G401.6 (cell line): ENCODE results near the gene COA8.

Experiments
- FAIRE-seq: peaks from 2 replicates; lab custom pipeline; 2012; peaks lifted over from hg19 to GRCh38; lab: Jason Lieb, UNC

Gene COA8

GRCh38 chr14:103549361-103550311 lies 13.1 kb upstream of the COA8 start:
- no peak for FAIRE-seq

- no peak for FAIRE-seq
Measured at GRCh38 chr14:103550451-103551337, 12.1 kb upstream of the COA8 start.

- FAIRE-seq, result no peak
Measured at GRCh38 chr14:103551338-103551762, 11.4 kb upstream of the COA8 start.

- no peak for FAIRE-seq
Measured at GRCh38 chr14:103552011-103552845, 10.5 kb upstream of the COA8 start.

DNA sequence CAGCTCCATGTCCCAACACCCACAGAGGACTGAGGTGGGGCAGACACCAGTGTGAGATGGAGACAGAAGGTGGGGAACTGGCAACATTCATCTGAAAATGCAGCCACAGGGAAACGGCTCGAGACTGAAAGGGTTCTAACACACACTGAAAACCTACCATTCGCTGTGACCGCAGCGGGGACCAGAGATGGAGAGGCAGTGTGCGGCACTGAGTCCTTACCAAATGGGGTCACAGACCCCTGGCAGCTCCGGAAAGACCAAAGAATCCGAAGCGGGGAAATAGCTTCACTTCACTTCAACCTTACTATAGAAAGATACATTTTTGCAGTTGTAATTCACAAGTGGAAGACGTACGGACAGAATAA lies 9.9 kb upstream of the COA8 start:
- FAIRE-seq, result no peak

DNA sequence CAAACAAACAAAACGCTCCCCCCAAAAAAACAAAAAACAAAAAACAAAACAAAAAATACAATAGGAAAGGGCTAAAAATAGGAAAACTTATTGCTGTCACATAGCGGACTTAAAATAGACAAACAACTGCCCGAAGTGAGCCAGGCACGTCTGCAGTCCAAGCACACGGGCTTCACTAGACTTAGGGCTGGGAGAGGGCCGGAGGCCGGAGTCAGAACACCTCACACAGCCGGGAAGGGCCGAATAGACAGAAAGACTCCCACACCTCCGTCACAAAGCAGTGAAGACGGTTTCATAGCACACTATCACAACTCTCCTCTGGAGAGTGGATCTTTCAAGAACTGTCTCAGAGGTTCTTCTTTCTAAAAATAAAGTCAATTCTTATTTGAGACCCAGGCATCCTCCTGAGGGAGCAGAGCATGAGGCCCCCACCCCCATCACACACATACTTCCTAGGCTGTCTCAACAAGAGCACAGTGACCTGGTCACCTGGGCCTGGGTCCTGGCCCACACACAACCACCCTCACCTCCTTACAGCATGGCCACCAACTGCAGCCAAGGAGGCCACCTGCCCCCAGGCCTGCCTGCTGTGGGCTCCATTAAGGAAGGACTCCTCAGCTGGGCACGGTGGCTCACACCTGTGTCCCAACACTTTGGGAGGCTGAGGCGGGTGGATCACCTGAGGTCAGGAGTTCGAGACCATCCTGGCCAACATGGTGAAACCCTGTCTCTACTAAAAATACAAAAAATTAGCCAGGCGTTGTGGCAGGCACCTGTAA lies 7.0 kb upstream of the COA8 start:
- FAIRE-seq, result no peak

- no peak for FAIRE-seq
Measured at GRCh38 chr14:103556946-103557758, 5.6 kb upstream of the COA8 start.

- no peak for FAIRE-seq
Measured at GRCh38 chr14:103558071-103558882, 4.5 kb upstream of the COA8 start.

DNA sequence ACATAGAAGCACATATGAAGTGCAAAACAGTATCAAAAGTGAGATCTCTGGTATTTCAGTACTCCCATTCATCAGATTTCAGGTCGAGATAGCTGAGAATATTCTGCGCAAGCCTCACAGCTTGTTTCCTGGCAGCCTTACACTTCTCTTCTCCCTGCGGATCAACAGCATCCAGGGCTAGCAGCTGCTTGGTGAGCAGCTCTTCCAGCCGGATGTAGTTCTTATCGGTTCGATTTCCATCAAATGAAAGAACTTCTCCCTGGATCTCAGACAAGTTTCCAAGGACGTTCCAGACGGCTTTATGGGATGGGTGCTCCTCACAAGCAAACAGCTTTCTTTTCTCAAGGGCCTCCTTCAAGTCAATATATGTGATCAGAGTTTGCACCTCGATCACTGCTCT lies 3.0 kb upstream of the COA8 start:
- no peak for FAIRE-seq

DNA sequence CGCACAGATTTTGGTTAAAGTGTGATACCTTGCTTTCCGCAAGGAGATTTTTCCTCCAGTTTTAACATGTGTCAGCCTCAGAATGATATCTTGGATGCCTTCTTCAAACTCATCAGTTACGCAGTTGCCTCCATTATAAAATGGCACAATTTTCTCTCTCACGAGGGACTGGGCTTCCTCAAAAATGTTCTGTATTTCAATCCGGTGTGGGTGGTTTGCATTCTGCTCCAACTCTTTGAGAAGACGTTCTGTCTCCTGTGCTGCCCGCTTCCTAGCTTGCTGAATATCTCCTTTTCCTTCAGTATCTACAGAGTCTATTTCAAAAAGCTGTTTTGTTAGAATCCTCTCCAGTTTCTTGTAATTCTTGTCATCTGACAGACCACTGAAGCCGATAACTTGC lies 2.1 kb upstream of the COA8 start:
- FAIRE-seq, result no peak

- FAIRE-seq, result no peak
Measured at GRCh38 chr14:103561381-103562178, 1.2 kb upstream of the COA8 start.

DNA sequence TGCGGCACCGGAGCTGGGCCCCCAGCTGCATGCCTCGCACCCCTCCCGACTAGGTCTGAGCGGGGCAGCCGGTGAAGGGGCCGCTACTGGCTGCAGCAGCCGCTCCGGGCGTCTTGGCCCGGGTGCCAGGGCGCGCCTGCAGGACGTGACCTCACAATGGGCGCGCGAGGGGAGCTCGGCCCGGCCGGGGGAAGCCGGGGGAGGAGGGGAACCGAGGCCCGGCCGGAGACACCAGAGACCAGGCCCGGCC lies 656 bp upstream of the COA8 start:
- FAIRE-seq, result no peak

DNA sequence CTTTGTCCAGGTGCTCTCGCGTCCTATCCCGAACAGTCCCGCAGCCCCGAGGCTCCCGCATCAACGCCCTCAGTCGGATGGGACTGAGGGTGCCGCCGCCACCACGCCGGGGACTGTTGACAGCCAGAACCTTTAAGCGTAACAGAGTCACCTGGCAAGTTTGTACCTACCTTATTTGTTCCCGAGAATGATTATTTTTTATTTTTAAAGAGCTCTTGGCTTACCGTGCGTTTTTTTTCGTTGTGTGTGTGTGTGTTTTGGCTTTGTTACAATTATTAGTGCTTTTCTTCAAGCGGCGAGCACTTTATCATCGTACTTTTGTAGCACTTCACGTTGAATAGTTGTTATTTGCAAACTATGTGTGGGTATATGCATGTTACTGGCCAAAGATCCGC lies 463 bp downstream of the COA8 start:
- no peak for FAIRE-seq

DNA sequence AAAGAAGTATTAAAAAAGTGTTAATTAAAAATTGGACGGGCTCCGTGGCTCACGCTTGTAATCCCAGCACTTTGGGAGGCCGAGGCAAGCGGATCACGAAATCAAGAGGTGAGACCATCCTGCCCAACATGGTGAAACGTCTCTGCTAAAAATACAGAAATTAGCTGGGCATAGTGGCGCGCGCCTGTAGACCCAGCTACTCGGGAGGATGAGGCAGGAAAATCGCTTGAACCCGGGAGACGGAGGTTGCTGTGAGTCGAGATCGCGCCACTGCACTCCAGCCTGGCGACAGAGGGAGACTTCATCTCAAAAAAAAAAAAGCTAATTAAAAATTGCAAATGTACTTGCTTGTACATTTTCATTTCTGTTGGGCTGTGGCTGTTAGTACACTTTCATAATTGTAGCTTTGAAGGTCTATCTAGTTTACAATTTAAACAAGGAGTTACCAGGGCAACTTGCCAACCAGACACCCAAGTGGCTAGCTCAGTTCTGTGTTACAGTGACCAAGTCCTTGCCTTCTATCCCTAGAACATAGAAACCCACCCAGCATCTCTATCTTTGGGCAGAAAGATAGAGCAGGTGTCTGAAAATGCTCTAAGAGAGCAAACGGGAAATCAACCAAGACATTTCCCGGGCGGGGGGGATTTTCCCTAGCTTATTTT lies 1.2 kb downstream of the COA8 start:
- FAIRE-seq, result no peak

- FAIRE-seq, result no peak
Measured at GRCh38 chr14:103568952-103569351, 6.2 kb downstream of the COA8 start.

DNA sequence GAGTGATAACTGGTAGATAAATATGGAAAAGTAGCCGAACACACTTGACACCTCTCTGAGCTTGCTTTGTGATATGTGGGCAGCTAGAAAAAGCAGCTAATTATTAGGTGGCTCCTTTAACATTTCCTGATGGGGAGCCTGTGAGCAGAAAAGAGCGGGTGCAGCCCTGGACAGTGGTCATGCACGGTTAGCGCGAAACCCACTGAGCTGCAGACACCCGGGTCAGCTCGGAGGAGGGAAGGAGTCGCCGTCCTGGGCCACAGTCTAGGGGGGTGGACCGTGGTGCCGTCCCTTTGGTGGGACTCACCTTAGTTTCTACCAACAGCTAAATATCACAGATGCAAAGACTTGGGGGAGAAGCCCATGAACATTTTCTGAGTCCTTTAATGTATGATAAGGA lies 6.6 kb downstream of the COA8 start:
- no peak for FAIRE-seq

DNA sequence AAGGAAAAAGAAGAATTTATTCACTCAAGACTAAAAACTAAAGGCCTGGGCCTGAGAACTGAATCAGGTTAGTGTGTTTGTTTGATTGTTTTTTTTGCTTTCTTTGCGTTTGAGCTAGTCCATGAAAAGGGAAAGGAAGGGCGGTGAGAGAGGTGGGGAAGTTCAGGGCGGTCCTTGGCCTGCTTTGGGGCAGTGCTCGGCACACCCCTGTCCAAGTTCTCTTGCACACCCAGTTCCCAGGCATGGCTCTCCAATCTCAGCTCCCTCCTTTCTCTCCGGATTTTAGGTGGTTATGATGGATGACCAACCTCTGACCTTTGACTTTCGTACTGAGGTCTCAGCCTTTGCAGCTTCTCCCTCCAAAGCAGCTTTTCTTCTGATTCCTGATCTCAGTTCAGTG lies 11.3 kb downstream of the COA8 start:
- no peak for FAIRE-seq

GRCh38 chr14:103574707-103575285 lies 12.0 kb downstream of the COA8 start:
- no peak for FAIRE-seq
